22Rv1 (cell line): ENCODE measurements around the gene SPATA18.
A peak's percentile ranks its signal among the peaks of the same experiment; 100 is the strongest.

Source experiments
- H3K27ac ChIP-seq: fragments of 450-650 bp; 2 replicates; pipeline ENCODE4 v1.5.1; 2017
- CTCF ChIP-seq: fragments of 450-650 bp; IDR thresholded peaks from 2 replicates; pipeline ENCODE4 v1.5.1; 2017; ENCODE audit warnings: mild to moderate bottlenecking
- ZFX ChIP-seq: fragments of 450-650 bp; IDR thresholded peaks from 2 replicates; pipeline ENCODE4 v1.6.1; 2017; ENCODE audit warnings: antibody characterized with exemption, borderline replicate concordance

SPATA18 gene

GRCh38 chr4:52051213-52051614 lies at the start of gene SPATA18:
TSS of gene SPATA18 (plus strand) at chr4:52051304. CDS start at chr4:52051705, 401 bp downstream.
- TF ChIP-seq ZFX (no peak), CTCF (no peak)
- H3K27ac ChIP-seq, result peak within 1 kb of the TSS; percentile 68

GRCh38 chr4:52001616-52002015 lies 49.5 kb upstream of the SPATA18 start:
- no peak for TF ChIP-seq CTCF
- no peak for TF ChIP-seq ZFX
- no peak overlapping the region for H3K27ac ChIP-seq

GRCh38 chr4:52004414-52004813 lies 46.7 kb upstream of the SPATA18 start:
- TF ChIP-seq CTCF (no peak), ZFX (no peak)

GRCh38 chr4:52005604-52006273 lies 45.4 kb upstream of the SPATA18 start:
- TF ChIP-seq ZFX (no peak), CTCF (no peak)
- H3K27ac ChIP-seq, result no peak overlapping the region

More at GRCh38 chr4:52004414-52004813, 46.7 kb upstream of the SPATA18 start:
- no peak overlapping the region for H3K27ac ChIP-seq

- H3K27ac ChIP-seq, result no peak overlapping the region
- TF ChIP-seq ZFX (no peak), CTCF (no peak)
These were observed 44.2 kb upstream of the SPATA18 start for GRCh38 chr4:52006887-52007286.

GRCh38 chr4:52010986-52011385 lies 40.1 kb upstream of the SPATA18 start:
- TF ChIP-seq CTCF (no peak), ZFX (no peak)
- H3K27ac ChIP-seq, result no peak overlapping the region

- H3K27ac ChIP-seq, result no peak overlapping the region
- TF ChIP-seq CTCF, result no peak
- TF ChIP-seq ZFX, result no peak
These were observed 38.5 kb upstream of the SPATA18 start for GRCh38 chr4:52012651-52013050.
